T-helper 2 cell (primary cell): ENCODE data around the gene CTCFL.
A peak's percentile ranks its signal among the peaks of the same experiment; 100 is the strongest.

ENCODE experiments used
- DNase-seq, 5 experiments: peaks; one replicate each; pipeline versions ENCODE4 v3.0.0 to v3.0.0-alpha.2; 2012 to 2022

The CTCFL gene

DNA sequence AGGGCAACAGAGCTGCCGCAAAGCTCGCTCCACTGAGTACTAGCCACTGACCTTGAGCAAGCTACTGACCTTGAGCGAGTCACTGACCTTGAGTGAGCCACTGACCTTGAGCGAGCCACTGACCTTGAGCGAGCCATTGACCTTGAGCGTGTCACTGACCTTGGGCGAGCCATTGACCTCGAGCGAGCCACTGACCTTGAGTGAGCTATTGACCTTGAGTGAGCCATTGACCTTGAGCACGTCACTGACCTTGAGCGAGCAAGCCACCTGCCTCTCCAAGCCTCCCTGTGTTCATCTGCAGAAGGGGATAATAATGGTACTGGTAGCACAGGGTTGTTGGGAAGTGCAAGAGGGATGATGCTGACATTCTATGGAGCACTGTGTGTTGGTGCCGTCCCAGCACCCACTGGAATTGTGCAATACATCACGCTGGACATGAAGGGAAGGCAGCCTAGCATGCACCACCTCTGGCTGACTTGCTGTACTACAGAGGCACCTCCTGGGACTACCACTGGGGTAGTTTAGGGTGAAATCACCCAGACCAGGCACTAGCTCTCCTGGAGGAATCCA, 60.2 kb downstream of the CTCFL start:
- no peak for DNase-seq

DNA sequence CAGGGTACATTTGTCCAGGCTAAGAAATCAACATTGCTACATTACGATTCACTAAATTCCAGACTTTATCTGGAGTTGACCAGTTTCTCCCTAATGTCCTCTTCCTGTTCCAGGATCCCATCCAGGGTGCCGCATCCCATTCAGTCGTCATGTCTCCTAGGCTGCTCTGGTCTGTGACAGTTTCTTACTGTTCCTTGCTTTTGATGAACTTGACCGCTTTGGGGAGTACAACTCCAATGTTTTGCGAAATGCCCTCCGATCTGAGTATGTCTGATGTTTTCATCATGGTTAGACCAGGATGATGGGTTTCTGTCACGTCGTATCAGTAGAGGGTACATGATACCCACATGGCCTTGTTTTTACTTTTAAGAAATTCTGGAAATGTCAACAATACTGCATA, 62.2 kb downstream of the CTCFL start:
- DNase-seq = no peak

DNA sequence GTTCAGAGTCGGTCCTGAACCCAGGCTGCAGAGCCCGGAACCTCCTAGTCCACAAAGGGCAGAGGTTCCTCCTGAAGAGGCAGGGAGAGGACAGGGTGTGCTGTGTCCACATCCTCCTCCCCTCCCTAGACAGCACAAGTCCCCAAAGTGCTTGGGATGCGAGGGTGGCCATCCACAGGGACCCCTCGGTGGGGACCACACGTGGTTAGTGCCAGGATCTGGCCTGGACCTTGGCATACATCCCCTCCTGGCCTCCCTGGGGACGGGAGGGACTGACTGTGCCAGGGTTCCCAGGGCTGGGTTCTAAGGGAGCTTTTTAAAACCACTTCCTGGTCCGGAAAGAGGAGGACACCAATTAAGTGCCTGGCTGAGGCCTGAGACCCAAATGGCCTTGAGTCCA, 63.2 kb downstream of the CTCFL start:
- no peak for DNase-seq

DNA sequence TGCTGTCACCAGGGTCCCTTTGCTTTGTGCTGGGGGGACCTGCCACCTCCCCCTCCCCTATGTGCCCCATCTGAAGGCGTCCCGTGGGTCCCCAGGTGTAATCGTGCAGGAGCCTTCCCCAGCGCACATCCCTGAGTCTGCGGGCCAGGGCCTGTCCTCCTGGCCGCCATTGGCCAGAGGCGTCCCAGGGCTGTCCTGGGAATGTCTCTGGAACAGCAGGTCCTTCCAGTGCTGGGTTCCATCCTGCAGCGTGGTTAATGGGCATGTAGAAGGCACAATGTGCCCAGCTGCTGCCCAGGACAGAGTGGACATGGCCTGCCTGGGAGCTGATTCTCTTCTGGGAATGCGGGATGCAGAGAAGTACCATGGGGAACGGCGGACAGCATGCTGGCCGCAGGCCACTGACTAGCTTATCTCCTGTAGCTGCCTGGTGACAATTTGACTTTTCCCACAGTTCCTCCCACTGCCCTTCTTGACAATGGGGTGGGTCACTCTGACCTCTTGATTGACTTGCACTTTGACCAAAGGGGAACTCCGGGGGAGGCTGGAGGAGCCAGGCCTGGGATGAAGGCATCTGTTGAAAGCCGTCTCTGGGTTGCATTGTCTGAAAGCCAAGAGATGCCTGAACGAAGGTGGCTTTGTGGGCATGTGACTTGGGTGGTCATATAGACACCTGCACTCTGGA, 64.0 kb downstream of the CTCFL start:
- no peak for DNase-seq

DNA sequence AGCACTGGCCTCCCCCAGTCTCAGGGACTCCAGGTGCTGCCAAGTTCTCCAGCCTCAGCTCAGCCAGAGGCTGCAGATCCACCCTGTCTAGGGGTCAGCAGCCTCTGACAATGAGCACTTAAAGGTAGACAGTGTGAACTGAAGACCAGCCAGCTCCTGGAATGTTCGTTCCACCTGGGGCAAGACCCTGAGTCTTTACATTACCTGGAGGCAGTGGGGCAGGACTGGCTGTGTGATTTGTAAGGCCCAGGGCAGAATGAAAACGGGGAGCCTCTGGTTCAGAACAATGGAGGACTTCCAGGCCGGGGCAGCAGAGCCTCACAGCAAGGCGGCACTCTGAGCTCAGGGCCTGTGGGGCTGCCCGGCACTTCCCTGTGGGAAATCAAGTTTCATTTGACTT, 65.0 kb downstream of the CTCFL start:
- no peak for DNase-seq

- DNase-seq = no peak
Measured at GRCh38 chr20:57459278-57459677, 65.7 kb downstream of the CTCFL start.

DNA sequence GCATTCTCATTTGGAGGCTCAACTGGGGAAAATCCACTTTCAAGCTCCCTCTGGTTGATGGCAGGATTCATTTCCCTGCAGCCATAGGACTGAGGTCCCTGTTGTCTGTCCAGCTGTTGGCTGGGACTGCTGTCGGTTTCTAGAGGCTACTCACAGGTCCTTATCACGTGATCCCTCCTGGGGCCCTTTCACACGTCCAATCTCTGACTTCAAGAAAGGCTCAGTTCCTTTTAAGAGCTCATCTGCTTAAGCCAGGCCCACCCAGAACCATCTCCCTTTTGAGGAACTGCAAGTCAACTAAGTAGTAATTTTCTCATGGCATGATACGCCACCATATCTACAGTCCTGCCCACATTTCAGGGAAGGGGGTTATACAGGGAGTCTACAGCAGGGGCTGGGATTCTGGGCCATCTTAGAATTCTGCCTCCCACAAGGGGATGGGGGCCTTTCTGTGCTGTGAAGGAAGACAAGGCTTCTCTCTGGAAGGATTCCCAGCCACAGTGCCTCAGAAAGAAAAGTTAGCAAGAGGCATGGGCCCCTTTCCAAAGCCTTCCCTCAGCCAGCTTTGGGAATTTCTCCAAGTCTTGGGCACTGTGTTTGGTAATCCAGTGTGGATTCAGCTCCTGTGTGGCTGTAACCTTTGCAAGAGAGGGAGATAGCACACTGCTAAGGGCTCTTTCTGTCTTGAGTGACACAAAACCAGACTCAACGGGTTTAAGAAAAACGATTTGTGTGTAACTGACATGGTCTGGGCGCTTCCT, 66.4 kb downstream of the CTCFL start:
- DNase-seq = no peak

- DNase-seq = no peak
Measured at GRCh38 chr20:57457243-57458095, 67.5 kb downstream of the CTCFL start.

DNA sequence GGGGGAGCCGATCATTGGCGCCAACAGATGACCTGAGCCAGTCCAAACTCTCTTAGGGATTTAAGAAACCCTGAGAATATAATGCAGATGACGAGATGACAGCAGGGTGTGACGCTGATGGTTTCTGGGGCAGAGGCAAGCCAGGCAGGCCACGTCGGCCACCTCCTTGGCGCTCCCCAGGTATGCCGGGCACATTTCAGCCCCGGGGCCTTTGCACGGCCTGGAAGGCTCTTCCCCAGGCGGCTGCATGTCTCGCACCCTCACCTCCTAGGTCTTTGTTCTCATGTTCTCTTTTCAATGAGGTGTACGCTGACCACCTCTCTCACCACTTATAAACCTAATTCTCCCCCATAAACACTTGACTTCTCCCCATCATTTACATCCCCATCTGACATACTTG, 68.8 kb downstream of the CTCFL start:
- DNase-seq = no peak

- DNase-seq = no peak
Measured at GRCh38 chr20:57455386-57455785, 69.6 kb downstream of the CTCFL start.

DNA sequence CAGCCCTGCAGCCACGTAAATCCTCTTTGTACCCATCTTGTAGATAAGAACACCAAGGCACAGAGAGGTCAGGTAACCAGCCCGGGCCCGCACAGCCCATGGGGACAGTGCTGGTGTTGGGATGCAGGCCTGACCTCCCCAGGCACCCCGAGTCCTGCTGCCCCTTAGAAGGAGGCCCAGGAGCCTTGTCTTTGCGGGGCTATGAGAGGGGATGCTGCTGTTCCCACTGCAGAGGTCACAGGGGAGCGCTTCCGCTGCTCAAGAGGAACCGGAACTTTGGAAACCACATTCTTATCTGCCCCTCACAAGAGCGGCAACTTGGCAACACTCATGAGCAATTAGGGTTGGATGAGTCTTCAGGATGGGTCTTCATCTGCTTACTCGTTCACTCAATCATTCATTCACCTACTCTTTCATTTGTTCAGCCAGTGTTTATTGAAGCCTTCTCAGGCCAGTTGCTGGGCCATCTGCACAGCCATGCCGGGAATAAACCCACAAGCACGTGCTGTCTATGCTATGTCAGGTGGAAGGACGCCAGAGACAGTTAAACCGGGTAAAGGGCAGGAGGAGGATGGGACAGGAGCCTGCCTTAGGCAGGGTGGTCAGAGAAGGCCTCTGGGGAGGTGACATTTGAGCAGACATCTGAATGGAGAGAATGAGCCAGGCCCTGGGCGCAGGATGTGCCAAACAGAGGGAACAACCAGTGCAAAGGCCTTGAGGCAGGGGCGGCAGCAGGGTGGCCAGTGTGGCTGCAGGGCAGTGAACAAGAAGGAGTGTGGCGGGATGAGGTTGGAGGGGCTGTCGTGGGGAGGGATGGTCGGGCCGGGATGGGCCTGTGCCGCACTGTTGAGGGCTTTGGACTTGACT, 72.9 kb downstream of the CTCFL start:
- peak in 1 of 5 experiments; percentile 77 for DNase-seq

DNA sequence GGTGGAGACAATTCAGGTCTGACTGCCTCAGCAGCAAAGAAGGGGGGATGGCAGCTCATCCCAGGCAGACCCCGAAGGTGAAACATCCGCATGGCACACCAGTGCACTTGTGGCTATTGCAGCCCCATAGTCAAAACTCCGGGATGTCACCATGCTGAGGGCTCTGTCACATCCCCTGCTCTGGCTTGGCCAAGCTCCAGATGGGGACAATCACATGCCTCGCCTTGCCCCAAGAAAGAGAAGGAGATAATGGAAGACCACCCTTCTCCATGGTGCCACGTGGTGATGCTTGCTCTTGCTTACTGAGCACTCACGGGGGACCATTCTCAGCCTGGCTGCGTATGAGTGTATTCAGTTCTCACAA, 73.5 kb downstream of the CTCFL start:
- DNase-seq = no peak

GRCh38 chr20:57450931-57451330, 74.0 kb downstream of the CTCFL start:
- no peak for DNase-seq

DNA sequence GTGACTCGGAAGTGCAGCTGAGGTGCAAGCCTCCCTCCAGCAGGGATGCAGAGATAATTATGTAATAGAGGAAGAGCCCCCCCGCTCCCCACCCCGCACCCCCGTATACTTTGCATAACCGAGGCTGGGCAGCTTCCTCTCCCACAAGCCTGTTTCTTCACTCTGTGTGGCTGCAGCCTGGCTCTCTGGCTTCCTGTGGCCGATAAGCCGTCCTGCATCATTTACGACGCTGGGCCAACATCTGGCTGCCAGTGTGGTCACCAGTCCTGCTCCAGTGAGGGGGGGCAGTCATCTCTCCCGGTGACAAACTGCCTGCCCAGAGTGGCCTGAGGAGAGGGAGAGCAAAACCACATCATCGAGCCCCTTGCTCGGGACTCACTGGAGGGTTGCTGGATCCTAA, 74.5 kb downstream of the CTCFL start:
- no peak for DNase-seq

- DNase-seq = no peak
Measured at GRCh38 chr20:57449398-57450354, 75.3 kb downstream of the CTCFL start.

- no peak for DNase-seq
Measured at GRCh38 chr20:57448764-57449354, 76.1 kb downstream of the CTCFL start.
